CD8-positive, alpha-beta memory T cell (primary cell): ENCODE data around the gene SCYGR1. TPM values are rescaled to one million over a fixed set of nuclear protein-coding genes. Genes with fewer than 3 reads are reported as not detected.
"Not testable (repeated sequence)": the region's sequence is repeated elsewhere in the genome, so short reads cannot be mapped to it uniquely, and the experiment has no call there.

Experiments
- CTCF ChIA-PET: fragments of 350-600 bp; sonication (Branson Sonifier 250); formaldehyde crosslinking; loops from one replicate; lab custom pipeline; 2021; ENCODE audit warnings: antibody characterized with exemption; lab: Charles Lee
- POLR2A ChIA-PET: fragments of 350-600 bp; sonication (Branson Sonifier 250); formaldehyde crosslinking; loops from one replicate; lab custom pipeline; 2021; ENCODE audit warnings: antibody characterized with exemption; lab: Charles Lee
- DNase-seq, 5 donors: peaks; one replicate each; pipeline versions ENCODE4 v3.0.0 to v3.0.0-alpha.2; 2020 to 2022; ENCODE audit warnings: mixed read lengths in 1 of 5
- H3K27ac ChIP-seq: one replicate; pipeline ENCODE4 v1.7.0; 2013; ENCODE audit warnings: low read depth, mild to moderate bottlenecking, low read length, moderate library complexity
- H3K27me3 ChIP-seq: 2 replicates; pipeline ENCODE4 v1.7.0; 2013; ENCODE audit warnings: low read length, mild to moderate bottlenecking; ENCODE audit not compliant: insufficient read depth, poor library complexity, severe bottlenecking
- H3K36me3 ChIP-seq: 2 replicates; pipeline ENCODE4 v1.7.0; 2013; ENCODE audit warnings: mild to moderate bottlenecking, low read length, moderate library complexity; ENCODE audit not compliant: insufficient read depth
- H3K4me1 ChIP-seq: 2 replicates; pipeline ENCODE4 v1.7.0; 2013; ENCODE audit warnings: mild to moderate bottlenecking, low read length, moderate library complexity; ENCODE audit not compliant: insufficient read depth
- H3K4me3 ChIP-seq: 2 replicates; pipeline ENCODE4 v1.7.0; 2013; ENCODE audit warnings: mild to moderate bottlenecking, low read length
- H3K9me3 ChIP-seq: 2 replicates; pipeline ENCODE4 v1.7.0; 2013; ENCODE audit warnings: mild to moderate bottlenecking, low read length
- H3K27ac Mint-ChIP-seq, 8 donors: one replicate each; pipeline ENCODE4 v1.8.0; 2020 to 2021; ENCODE audit warnings: mixed read lengths in 8 of 8, mild to moderate bottlenecking in 6 of 8, inconsistent platforms in 3 of 8, moderate library complexity in 3 of 8
- H3K27me3 Mint-ChIP-seq, 2 donors: one replicate each; pipeline ENCODE4 v1.8.0; 2020 to 2021; ENCODE audit warnings: mixed read lengths in 2 of 2, mild to moderate bottlenecking in 1 of 2, moderate library complexity in 1 of 2
- H3K36me3 Mint-ChIP-seq, 3 donors: one replicate each; pipeline ENCODE4 v1.8.0; 2020 to 2021; ENCODE audit warnings: mixed read lengths in 3 of 3, inconsistent platforms in 1 of 3, mild to moderate bottlenecking in 1 of 3
- H3K4me1 Mint-ChIP-seq, 3 donors: one replicate each; pipeline ENCODE4 v1.8.0; 2020 to 2021; ENCODE audit warnings: mixed read lengths in 3 of 3, inconsistent platforms in 1 of 3, mild to moderate bottlenecking in 1 of 3
- H3K4me3 Mint-ChIP-seq, 7 donors: one replicate each; pipeline ENCODE4 v1.8.0; 2020 to 2021; ENCODE audit warnings: mixed read lengths in 7 of 7, mild to moderate bottlenecking in 6 of 7, moderate library complexity in 4 of 7, inconsistent platforms in 2 of 7
- H3K9me3 Mint-ChIP-seq, 5 donors: one replicate each; pipeline ENCODE4 v1.8.0; 2020 to 2022; ENCODE audit warnings: mixed read lengths in 5 of 5, mild to moderate bottlenecking in 3 of 5, moderate library complexity in 2 of 5, inconsistent platforms in 1 of 5
- polyA plus RNA-seq: library from polyadenylated mRNA; unstranded; fragments of 300-500 nt; fragmentation: Illumina TruSeq; gene quantifications from one replicate; pipeline ENCODE4 v1.2.3, GENCODE V29; 2021
- total RNA-seq, 2 experiments: library from RNA; stranded (reverse); gene quantifications; one replicate each; pipeline ENCODE4 v1.2.3, GENCODE V29; 2021

SCYGR1 gene, protein sequence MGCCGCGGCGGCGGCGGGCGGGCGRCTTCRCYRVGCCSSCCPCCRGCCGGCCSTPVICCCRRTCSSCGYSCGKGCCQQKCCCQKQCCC
- total RNA-seq (not detected), polyA plus RNA-seq (not detected)

- POLR2A ChIA-PET, H3K9me3 ChIP-seq, CTCF ChIA-PET, H3K36me3 ChIP-seq, H3K9me3 Mint-ChIP-seq, H3K27ac ChIP-seq, DNase-seq, H3K4me1 Mint-ChIP-seq, H3K4me3 ChIP-seq, H3K4me1 ChIP-seq, H3K27me3 ChIP-seq, H3K4me3 Mint-ChIP-seq, H3K36me3 Mint-ChIP-seq: not testable (repeated sequence)
- Mint-ChIP-seq H3K27ac (peak within 1 kb of the TSS in 1 of 8 donors; percentile 47), H3K27me3 (peaks cover 7 to 19% of the 10 kb centered on the region in 2 donors)
Measured at GRCh38 chr2:227387583-227387982, at the start of gene SCYGR1. TSS of gene SCYGR1 (minus strand) at chr2:227387949. CDS start at chr2:227387949, 0 bp downstream.

DNA sequence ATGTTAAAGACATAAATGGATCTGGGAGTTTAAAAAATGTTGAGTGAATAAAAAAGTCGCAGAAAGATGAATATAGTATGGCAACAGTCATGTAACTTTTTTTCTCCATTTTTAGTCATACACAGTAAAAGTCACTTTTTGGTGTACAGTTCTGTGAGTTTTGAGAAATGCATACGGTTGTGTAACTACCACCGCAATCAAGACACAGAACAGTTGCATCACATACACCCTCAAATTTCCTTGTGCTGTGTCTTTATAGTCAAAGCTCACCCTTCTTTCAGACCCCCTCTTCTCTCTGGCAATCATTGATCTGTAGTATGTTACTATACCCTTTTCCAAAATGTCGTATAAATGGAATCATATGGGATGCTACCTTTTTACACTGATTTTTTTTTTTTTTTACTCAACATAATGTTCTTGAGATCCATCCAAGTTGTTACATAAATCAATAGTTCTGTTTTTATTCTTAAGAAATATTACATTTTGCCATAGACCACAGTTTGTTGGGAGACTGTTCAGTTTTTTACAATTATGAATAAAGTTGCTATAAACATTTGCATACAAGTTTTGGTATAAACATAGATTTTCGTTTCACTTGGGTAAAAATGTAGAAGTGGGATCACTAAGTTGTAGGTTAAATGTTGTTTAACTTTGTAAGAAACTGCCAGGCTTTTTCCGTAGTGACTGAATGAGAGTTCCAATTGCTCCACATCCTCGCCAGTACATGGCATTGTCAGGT, 48.9 kb upstream of the SCYGR1 start:
- Mint-ChIP-seq H3K27ac (no peak overlapping the region), H3K27me3 (peaks cover 2 to 4% of the 10 kb centered on the region in 2 donors), H3K9me3 (peaks cover 10 to 19% (median 13%) of the 10 kb centered on the region in 5 donors), H3K36me3 (peaks cover 2 to 18% (median 2%) of the 10 kb centered on the region in 3 donors), H3K4me1 (no peaks in the 10 kb centered on the region), H3K4me3 (no peak overlapping the region)
- peaks cover 5% of the 10 kb centered on the region for H3K9me3 ChIP-seq
- no peaks in the 10 kb centered on the region for H3K27me3 ChIP-seq
- ChIA-PET CTCF (no interaction called here), POLR2A (no interaction called here)
- DNase-seq: no peak
- no peaks in the 10 kb centered on the region for H3K36me3 ChIP-seq
- H3K4me3 ChIP-seq: no peak overlapping the region
- no peak overlapping the region for H3K27ac ChIP-seq
- H3K4me1 ChIP-seq: no peaks in the 10 kb centered on the region

- H3K4me3 Mint-ChIP-seq: no peak overlapping the region
- peaks cover 5% of the 10 kb centered on the region for H3K9me3 ChIP-seq
- DNase-seq: no peak
- H3K27me3 Mint-ChIP-seq: peaks cover 6 to 20% of the 10 kb centered on the region in 2 donors
- ChIA-PET POLR2A (no interaction called here), CTCF (no interaction called here)
- no peaks in the 10 kb centered on the region for H3K27me3 ChIP-seq
- H3K4me1 ChIP-seq: no peaks in the 10 kb centered on the region
- no peaks in the 10 kb centered on the region for H3K4me1 Mint-ChIP-seq
- peaks cover 2 to 11% (median 2%) of the 10 kb centered on the region in 3 donors for H3K36me3 Mint-ChIP-seq
- H3K9me3 Mint-ChIP-seq: peaks cover 10 to 19% (median 13%) of the 10 kb centered on the region in 5 donors
- H3K36me3 ChIP-seq: no peaks in the 10 kb centered on the region
- H3K27ac ChIP-seq: no peak overlapping the region
- H3K4me3 ChIP-seq: no peak overlapping the region
- no peak overlapping the region for H3K27ac Mint-ChIP-seq
Measured at GRCh38 chr2:227433171-227433570, 45.4 kb upstream of the SCYGR1 start.

DNA sequence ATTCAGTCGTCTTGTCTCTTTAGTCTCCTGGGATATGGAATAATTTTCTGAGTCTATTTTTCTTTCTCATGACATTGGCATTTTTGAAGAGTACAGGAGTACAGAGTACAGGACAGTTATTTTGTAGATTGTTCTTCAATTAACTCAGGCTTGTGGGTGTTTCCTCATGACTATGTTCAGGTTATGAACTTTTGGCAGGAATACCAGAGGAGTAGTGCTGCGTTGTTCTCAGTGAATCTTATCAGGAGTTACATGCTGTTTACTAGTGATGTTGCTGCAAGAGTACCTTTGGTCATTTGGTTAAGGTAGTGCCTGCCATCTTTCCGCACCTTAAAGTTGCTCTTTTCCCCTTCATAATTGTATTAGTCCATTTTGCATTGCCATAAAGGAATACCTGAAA, 42.9 kb upstream of the SCYGR1 start:
- H3K27me3 Mint-ChIP-seq: peaks cover 6 to 22% of the 10 kb centered on the region in 2 donors
- Histone ChIP-seq H3K9me3 (peaks cover 5% of the 10 kb centered on the region), H3K4me1 (no peaks in the 10 kb centered on the region), H3K27ac (no peak overlapping the region), H3K27me3 (no peaks in the 10 kb centered on the region), H3K4me3 (no peak overlapping the region), H3K36me3 (no peaks in the 10 kb centered on the region)
- DNase-seq: no peak
- ChIA-PET CTCF (no interaction called here), POLR2A (no interaction called here)
- H3K27ac Mint-ChIP-seq: no peak overlapping the region
- H3K36me3 Mint-ChIP-seq: peaks cover 2 to 11% (median 2%) of the 10 kb centered on the region in 3 donors
- peaks cover 10 to 19% (median 13%) of the 10 kb centered on the region in 5 donors for H3K9me3 Mint-ChIP-seq
- H3K4me3 Mint-ChIP-seq: no peak overlapping the region
- no peaks in the 10 kb centered on the region for H3K4me1 Mint-ChIP-seq

- Histone ChIP-seq H3K36me3 (no peaks in the 10 kb centered on the region), H3K4me1 (no peaks in the 10 kb centered on the region), H3K27ac (no peak overlapping the region), H3K9me3 (peaks cover 5% of the 10 kb centered on the region), H3K27me3 (no peaks in the 10 kb centered on the region), H3K4me3 (no peak overlapping the region)
- no peaks in the 10 kb centered on the region for H3K4me1 Mint-ChIP-seq
- H3K4me3 Mint-ChIP-seq: no peak overlapping the region
- no peak for DNase-seq
- peaks cover 5 to 22% of the 10 kb centered on the region in 2 donors for H3K27me3 Mint-ChIP-seq
- POLR2A ChIA-PET: no interaction called here
- H3K9me3 Mint-ChIP-seq: peaks cover 10 to 17% (median 13%) of the 10 kb centered on the region in 5 donors
- no peak overlapping the region for H3K27ac Mint-ChIP-seq
- peaks cover 2 to 11% (median 2%) of the 10 kb centered on the region in 3 donors for H3K36me3 Mint-ChIP-seq
- CTCF ChIA-PET: no interaction called here
Measured at GRCh38 chr2:227428731-227429285, 41.1 kb upstream of the SCYGR1 start.

DNA sequence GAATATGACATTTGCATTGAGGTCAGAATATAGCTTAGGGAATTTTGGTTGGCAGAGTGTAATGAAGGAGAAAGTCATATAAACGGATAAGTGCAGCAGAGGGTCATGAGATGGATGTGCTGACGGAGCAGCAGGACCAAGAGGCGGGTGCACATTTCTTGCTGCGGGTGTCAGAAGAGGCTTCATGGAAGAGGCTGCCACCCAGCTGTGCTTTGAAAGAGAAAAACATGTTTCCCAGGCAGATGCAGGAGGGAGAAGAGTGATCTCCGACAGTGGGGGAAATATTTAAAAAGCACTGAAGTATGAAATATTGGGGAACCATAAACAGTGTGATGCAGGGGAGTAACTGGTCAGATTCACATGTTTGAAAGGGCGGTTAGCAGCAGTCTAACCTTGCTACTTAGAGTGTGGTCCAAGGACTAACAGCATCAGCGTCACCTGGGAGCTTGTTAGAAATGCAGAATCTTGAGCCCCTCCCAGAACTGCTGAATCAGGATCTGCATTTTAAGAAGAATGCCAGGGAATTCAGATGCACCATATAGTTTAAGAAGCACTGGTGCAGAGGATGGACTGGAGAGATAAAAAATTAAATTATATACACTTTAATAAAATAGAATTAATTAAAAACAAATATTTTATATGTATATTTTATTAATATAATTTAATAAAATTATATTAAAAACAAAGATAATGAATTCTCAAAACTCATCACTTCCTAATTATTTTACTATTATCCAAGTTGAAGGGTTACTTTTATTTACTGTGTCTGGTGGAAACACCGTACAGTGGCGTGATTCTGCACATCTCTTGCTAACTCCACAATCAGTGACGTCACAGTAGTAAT, 36.1 kb upstream of the SCYGR1 start:
- no peaks in the 10 kb centered on the region for H3K9me3 ChIP-seq
- H3K27ac ChIP-seq: no peak overlapping the region
- H3K9me3 Mint-ChIP-seq: no peaks in the 10 kb centered on the region
- DNase-seq: no peak
- POLR2A ChIA-PET: no interaction called here
- no peaks in the 10 kb centered on the region for H3K4me1 Mint-ChIP-seq
- H3K4me3 Mint-ChIP-seq: no peak overlapping the region
- CTCF ChIA-PET: no interaction called here
- H3K27me3 Mint-ChIP-seq: peaks cover 0 to 7% of the 10 kb centered on the region in 2 donors
- peak overlapping the region in 1 of 8 donors; percentile 52 for H3K27ac Mint-ChIP-seq
- H3K36me3 ChIP-seq: no peaks in the 10 kb centered on the region
- no peak overlapping the region for H3K4me3 ChIP-seq
- H3K36me3 Mint-ChIP-seq: no peaks in the 10 kb centered on the region
- no peaks in the 10 kb centered on the region for H3K27me3 ChIP-seq
- H3K4me1 ChIP-seq: no peaks in the 10 kb centered on the region

GRCh38 chr2:227420087-227421052, 32.6 kb upstream of the SCYGR1 start:
- H3K9me3 Mint-ChIP-seq: no peaks in the 10 kb centered on the region
- H3K36me3 Mint-ChIP-seq: no peaks in the 10 kb centered on the region
- Histone ChIP-seq H3K27ac (no peak overlapping the region), H3K27me3 (no peaks in the 10 kb centered on the region), H3K36me3 (no peaks in the 10 kb centered on the region), H3K4me3 (no peak overlapping the region), H3K9me3 (no peaks in the 10 kb centered on the region), H3K4me1 (no peaks in the 10 kb centered on the region)
- peaks cover 0 to 7% (median 4%) of the 10 kb centered on the region in 3 donors for H3K4me1 Mint-ChIP-seq
- CTCF ChIA-PET: no interaction called here
- POLR2A ChIA-PET: no interaction called here
- peak overlapping the region in 1 of 8 donors; percentile 0 for H3K27ac Mint-ChIP-seq
- DNase-seq: no peak
- H3K27me3 Mint-ChIP-seq: no peaks in the 10 kb centered on the region
- no peak overlapping the region for H3K4me3 Mint-ChIP-seq
